ENCODE data around the gene FBRSL1. TPM values are rescaled to one million over a fixed set of nuclear protein-coding genes. Genes with fewer than 3 reads are reported as not detected.

FBRSL1 gene
- total RNA-seq, 1 donor from 2014 or later = 108 TPM

DNA sequence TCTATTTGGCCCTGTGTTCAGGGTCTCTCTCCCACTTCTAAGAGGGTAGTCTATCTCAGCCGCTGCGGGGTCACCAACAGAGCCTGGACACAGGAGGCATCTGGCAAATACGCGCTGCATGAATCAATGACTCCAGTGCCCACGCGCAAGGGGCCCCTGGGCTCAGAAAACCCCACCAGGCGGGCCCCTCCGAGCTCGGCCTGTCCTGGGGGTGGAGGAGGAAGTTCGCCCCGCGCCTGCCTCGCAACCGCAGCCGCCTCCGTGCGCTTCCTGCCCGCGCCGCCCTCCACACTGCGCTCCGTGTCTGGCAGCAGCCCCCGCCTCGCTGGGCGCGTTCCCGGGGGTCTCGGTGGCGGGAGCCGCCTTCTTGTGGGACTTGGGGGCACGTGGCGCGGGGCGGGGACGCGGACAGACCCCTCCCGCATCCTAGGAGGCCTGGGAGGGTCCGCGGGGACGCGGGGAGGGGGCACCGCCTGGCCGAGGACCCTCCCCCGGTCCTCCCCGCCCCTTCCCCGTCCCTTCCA, 811 bp upstream of the FBRSL1 start:
- no peak for DNase-seq (ENCODE audit: extremely low spot score, unreplicated experiment)
- peaks cover 22% of the 10 kb centered on the region for H3K27me3 Mint-ChIP-seq
- H3K4me3 Mint-ChIP-seq = peak overlapping the region; percentile 74

DNA sequence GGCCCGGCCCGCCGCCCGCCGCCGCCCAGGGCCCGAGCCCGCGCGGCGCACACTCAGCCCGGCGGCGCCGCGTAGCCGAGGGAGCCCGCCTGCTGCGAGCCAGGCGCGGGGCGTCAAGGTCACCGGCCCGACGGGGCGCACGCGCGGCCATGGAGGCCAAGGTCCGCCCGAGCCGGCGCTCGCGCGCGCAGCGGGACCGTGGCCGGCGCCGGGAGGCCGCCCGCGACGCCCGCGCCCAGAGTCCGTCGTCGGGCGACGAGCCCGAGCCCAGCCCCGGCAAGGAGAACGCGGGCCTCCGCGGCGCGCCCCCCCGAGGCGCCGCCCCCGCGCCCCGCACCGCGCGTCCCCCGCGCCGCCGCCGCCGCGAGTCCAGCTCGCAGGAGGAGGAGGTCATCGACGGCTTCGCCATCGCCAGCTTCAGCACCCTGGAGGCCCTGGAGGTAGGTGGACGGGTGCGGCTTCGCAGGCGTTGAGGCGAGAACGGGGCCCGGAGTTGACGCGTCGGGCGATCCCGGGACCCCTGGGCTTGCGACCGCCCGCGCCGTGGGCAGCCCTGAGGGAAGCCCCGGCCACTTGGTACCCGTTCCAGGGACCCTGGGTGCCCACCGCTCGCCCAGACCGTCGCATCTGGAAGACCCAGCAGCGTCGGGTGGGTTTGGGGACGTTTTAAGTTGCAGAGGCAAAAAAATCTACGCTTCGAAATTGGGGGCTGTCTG, 629 bp downstream of the FBRSL1 start:
- no peaks in the 10 kb centered on the region for H3K9me3 Mint-ChIP-seq
- no peaks in the 10 kb centered on the region for H3K36me3 Mint-ChIP-seq
- H3K4me1 Mint-ChIP-seq (ENCODE audit: unreplicated experiment) = peaks cover 24% of the 10 kb centered on the region
- H3K27ac Mint-ChIP-seq = peak overlapping the region; percentile 94
- peaks cover 20% of the 10 kb centered on the region for H3K27me3 Mint-ChIP-seq
- TF ChIP-seq, protein P1, sequence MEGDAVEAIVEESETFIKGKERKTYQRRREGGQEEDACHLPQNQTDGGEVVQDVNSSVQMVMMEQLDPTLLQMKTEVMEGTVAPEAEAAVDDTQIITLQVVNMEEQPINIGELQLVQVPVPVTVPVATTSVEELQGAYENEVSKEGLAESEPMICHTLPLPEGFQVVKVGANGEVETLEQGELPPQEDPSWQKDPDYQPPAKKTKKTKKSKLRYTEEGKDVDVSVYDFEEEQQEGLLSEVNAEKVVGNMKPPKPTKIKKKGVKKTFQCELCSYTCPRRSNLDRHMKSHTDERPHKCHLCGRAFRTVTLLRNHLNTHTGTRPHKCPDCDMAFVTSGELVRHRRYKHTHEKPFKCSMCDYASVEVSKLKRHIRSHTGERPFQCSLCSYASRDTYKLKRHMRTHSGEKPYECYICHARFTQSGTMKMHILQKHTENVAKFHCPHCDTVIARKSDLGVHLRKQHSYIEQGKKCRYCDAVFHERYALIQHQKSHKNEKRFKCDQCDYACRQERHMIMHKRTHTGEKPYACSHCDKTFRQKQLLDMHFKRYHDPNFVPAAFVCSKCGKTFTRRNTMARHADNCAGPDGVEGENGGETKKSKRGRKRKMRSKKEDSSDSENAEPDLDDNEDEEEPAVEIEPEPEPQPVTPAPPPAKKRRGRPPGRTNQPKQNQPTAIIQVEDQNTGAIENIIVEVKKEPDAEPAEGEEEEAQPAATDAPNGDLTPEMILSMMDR (conservative IDR thresholded peaks at IDR 0.05) = no peak
- no peak for DNase-seq (ENCODE audit: extremely low spot score, unreplicated experiment)
- H3K4me3 Mint-ChIP-seq = peak overlapping the region; percentile 84

More for the DNA sequence above, 811 bp upstream of the FBRSL1 start:
- Mint-ChIP-seq H3K9me3 (no peaks in the 10 kb centered on the region), H3K4me1 (ENCODE audit: unreplicated experiment) (peaks cover 18% of the 10 kb centered on the region), H3K36me3 (no peaks in the 10 kb centered on the region), H3K27ac (no peak overlapping the region)
- TF ChIP-seq, protein P1 (conservative IDR thresholded peaks at IDR 0.05) = no peak

DNA sequence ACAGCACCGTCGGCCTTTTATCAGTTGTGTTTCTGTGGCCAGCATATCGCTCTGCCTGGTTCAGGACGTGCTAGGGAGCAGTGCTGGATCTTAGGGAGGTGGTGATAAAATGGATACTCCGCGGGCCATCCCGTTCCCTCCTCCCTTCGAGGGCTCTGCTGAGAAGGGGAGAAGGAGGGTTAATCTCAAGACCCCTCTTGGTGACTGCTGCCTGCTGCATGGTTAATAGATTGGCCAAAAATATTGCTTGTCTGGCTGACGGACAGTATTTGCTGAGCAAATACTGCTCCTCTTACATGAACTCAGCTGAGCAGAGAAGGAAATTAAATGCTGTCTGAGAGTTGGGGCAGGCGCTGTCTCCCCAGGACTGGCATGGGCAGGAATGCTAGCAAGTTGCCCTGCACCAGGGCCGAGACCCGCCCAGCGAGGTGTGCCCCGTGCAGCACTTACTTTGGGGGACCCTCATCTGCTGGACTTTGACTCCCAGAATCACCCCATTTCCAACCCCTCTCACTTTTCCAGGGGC, 1.2 kb downstream of the FBRSL1 start:
- H3K27ac Mint-ChIP-seq = peak overlapping the region; percentile 94
- peak overlapping the region; percentile 84 for H3K4me3 Mint-ChIP-seq
- no peak for DNase-seq (ENCODE audit: extremely low spot score, unreplicated experiment)
- H3K27me3 Mint-ChIP-seq = peaks cover 14% of the 10 kb centered on the region
- H3K36me3 Mint-ChIP-seq = no peaks in the 10 kb centered on the region
- H3K4me1 Mint-ChIP-seq (ENCODE audit: unreplicated experiment) = peaks cover 26% of the 10 kb centered on the region
- no peaks in the 10 kb centered on the region for H3K9me3 Mint-ChIP-seq
- TF ChIP-seq, protein P1 (conservative IDR thresholded peaks at IDR 0.05) = no peak

DNA sequence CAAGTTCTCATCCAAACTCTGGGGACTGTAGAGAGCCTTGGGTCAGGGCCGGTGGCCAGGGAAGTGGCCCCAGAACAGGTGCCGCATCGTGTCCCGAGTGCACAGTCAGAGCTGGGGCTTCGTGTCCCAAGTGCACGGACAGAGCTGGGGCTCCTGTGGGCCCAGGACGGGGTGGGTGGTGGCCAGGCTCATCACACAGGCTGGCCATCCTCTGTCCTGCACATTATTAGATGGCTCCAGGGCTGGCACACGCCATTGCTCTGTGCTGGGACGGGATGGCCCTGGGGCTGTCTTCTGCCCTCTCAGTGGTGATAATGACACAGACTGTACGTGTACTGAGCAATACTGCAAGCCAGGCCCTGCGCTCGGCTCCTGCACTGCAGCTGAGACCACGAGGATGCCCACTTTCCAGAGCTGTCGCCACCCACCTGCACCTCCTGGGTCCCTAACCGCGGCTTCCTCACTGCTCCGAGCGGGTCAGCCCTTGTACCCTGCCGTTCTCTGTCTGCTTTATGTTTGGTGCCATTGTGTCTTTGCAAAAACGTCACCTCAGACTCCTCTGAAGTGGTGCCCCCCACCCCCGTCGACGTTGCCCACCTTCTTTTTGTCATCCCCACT, 1.9 kb downstream of the FBRSL1 start:
- Mint-ChIP-seq H3K27me3 (peaks cover 12% of the 10 kb centered on the region), H3K4me3 (peak overlapping the region; percentile 84), H3K9me3 (no peaks in the 10 kb centered on the region), H3K27ac (peak overlapping the region; percentile 94), H3K4me1 (ENCODE audit: unreplicated experiment) (peaks cover 32% of the 10 kb centered on the region), H3K36me3 (no peaks in the 10 kb centered on the region)
- TF ChIP-seq, protein P1 (conservative IDR thresholded peaks at IDR 0.05) = no peak
- no peak for DNase-seq (ENCODE audit: extremely low spot score, unreplicated experiment)

DNA sequence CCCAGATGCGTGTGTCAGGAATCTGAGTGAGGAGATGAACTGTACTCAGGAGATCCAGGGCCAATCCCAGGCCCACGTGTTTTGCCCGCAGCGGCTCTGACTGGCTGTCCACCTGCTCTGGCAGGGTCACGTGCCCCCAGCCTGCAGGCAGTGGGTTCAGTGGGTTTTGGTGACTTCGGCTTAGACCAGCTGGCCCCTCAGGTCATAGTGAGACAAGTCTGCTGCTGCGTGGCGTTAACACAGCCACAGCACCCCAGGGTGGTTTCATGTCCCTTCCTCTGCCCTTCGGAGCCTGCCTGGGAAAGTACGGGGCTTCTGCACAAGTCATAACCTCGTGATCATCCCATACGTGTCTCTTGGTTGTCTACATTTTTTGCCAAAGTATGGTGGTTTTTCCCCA, 2.6 kb downstream of the FBRSL1 start:
- TF ChIP-seq, protein P1 (conservative IDR thresholded peaks at IDR 0.05) = no peak
- Mint-ChIP-seq H3K27me3 (peaks cover 8% of the 10 kb centered on the region), H3K9me3 (no peaks in the 10 kb centered on the region), H3K27ac (peak overlapping the region; percentile 94), H3K4me3 (peak overlapping the region; percentile 84), H3K36me3 (no peaks in the 10 kb centered on the region), H3K4me1 (ENCODE audit: unreplicated experiment) (peaks cover 35% of the 10 kb centered on the region)
- no peak for DNase-seq (ENCODE audit: extremely low spot score, unreplicated experiment)
